ENCODE measurements around the gene CARD6.
"Not testable (repeated sequence)": the region's sequence is repeated elsewhere in the genome, so short reads cannot be mapped to it uniquely, and the experiment has no call there.

The CARD6 gene

GRCh38 chr5:40841068-40841805 is at the start of gene CARD6:
CARD6 (plus strand) TSS chr5:40841367; CDS start chr5:40841383, 16 bp downstream.
- DNase-seq = no peak

- DNase-seq = no peak
These were observed 49.4 kb upstream of the CARD6 start for GRCh38 chr5:40791715-40792139.

- DNase-seq = not testable (repeated sequence)
These were observed 48.5 kb upstream of the CARD6 start for GRCh38 chr5:40792691-40793090.

GRCh38 chr5:40794340-40794739 is 46.8 kb upstream of the CARD6 start:
- not testable (repeated sequence) for DNase-seq

- not testable (repeated sequence) for DNase-seq
These were observed 46.3 kb upstream of the CARD6 start for GRCh38 chr5:40794877-40795276.

GRCh38 chr5:40796487-40796889 is 44.7 kb upstream of the CARD6 start:
- no peak for DNase-seq

- peak; percentile 55 for DNase-seq
These were observed 43.7 kb upstream of the CARD6 start for GRCh38 chr5:40797273-40798011.

- DNase-seq = peak; percentile 88
These were observed 43.0 kb upstream of the CARD6 start, which contains the start of gene PRKAA1 for GRCh38 chr5:40798012-40798800. PRKAA1 (minus strand) TSS chr5:40798374; CDS start chr5:40798189, 185 bp downstream.

GRCh38 chr5:40798801-40799210 is 42.4 kb upstream of the CARD6 start:
- DNase-seq = no peak

GRCh38 chr5:40799258-40799657 is 41.9 kb upstream of the CARD6 start:
- no peak for DNase-seq

- no peak for DNase-seq
These were observed 39.2 kb upstream of the CARD6 start for GRCh38 chr5:40801771-40802562.

GRCh38 chr5:40812125-40812524 is 29.0 kb upstream of the CARD6 start:
- DNase-seq = no peak

- DNase-seq = no peak
These were observed 27.4 kb upstream of the CARD6 start for GRCh38 chr5:40813698-40814281.

- no peak for DNase-seq
These were observed 17.7 kb upstream of the CARD6 start for GRCh38 chr5:40823459-40823858.

GRCh38 chr5:40825461-40826043 is 15.6 kb upstream of the CARD6 start:
- DNase-seq = not testable (repeated sequence)

GRCh38 chr5:40826489-40827187 is 14.5 kb upstream of the CARD6 start:
- DNase-seq = no peak

GRCh38 chr5:40827188-40827977 is 13.8 kb upstream of the CARD6 start:
- DNase-seq = no peak

- no peak for DNase-seq
These were observed 13.0 kb upstream of the CARD6 start for GRCh38 chr5:40828021-40828631.

All from NCI-H1694 treated with DMSO at 0.1 percent for 48 hours (cell line).